HEK293 (cell line): ENCODE measurements around the gene FOXO3.

Experiments
- BCL11B ChIP-seq: fragments of 450-650 bp; formaldehyde crosslinking; IDR thresholded peaks from 2 replicates; pipeline ENCODE4 v1.5.1; 2016; ENCODE audit warnings: low read depth, missing biosample characterization, missing genetic modification characterization
- GFI1B ChIP-seq: fragments of 450-650 bp; formaldehyde crosslinking; IDR thresholded peaks from 2 replicates; pipeline ENCODE4 v1.5.1; 2016; ENCODE audit warnings: missing biosample characterization, missing genetic modification characterization
- HOXA7 ChIP-seq: sonication (generic); formaldehyde crosslinking; IDR thresholded peaks from 2 replicates; pipeline ENCODE4 v1.8.1; 2022; ENCODE audit warnings: missing genetic modification reagents, borderline replicate concordance
- SP2 ChIP-seq: fragments of 450-650 bp; formaldehyde crosslinking; IDR thresholded peaks from 2 replicates; pipeline ENCODE4 v1.5.1; 2016; ENCODE audit warnings: missing biosample characterization, missing genetic modification characterization
- TCF7L2 ChIP-seq: IDR thresholded peaks from 2 replicates; pipeline ENCODE4 v1.6.1; 2011; ENCODE audit warnings: low read depth, mild to moderate bottlenecking, inconsistent platforms, low read length, moderate library complexity, borderline replicate concordance
- ZFP3 ChIP-seq: fragments of 450-650 bp; formaldehyde crosslinking; IDR thresholded peaks from 2 replicates; pipeline ENCODE4 v1.5.1; 2016; ENCODE audit warnings: low read depth, missing biosample characterization, missing genetic modification characterization
- ZNF174 ChIP-seq: fragments of 450-650 bp; formaldehyde crosslinking; IDR thresholded peaks from 2 replicates; pipeline ENCODE4 v1.5.0; 2017; ENCODE audit warnings: missing biosample characterization, mild to moderate bottlenecking, missing genetic modification characterization
- ZNF19 ChIP-seq: fragments of 450-650 bp; formaldehyde crosslinking; IDR thresholded peaks from 2 replicates; pipeline ENCODE4; 2016; ENCODE audit warnings: missing biosample characterization, missing genetic modification characterization, low read depth
- ZNF561 ChIP-seq: fragments of 450-650 bp; IDR thresholded peaks from 2 replicates; pipeline ENCODE4 v1.5.1; 2018; ENCODE audit warnings: missing biosample characterization, missing genetic modification characterization, borderline replicate concordance
- ZNF747 ChIP-seq: fragments of 450-650 bp; formaldehyde crosslinking; IDR thresholded peaks from 2 replicates; pipeline ENCODE4 v1.5.1; 2016; ENCODE audit warnings: missing biosample characterization, missing genetic modification characterization
- ZNF792 ChIP-seq: fragments of 450-650 bp; formaldehyde crosslinking; IDR thresholded peaks from 2 replicates; pipeline ENCODE4 v1.5.1; 2016; ENCODE audit warnings: missing biosample characterization, missing genetic modification characterization
- TF ChIP-seq, protein P1 (sequence below): fragments of 450-650 bp; formaldehyde crosslinking; IDR thresholded peaks from 2 replicates; pipeline ENCODE4 v1.5.1; 2016; ENCODE audit warnings: missing biosample characterization, missing genetic modification characterization
- TF ChIP-seq, protein P2 (sequence below): fragments of 450-650 bp; formaldehyde crosslinking; IDR thresholded peaks from 2 replicates; pipeline ENCODE4 v1.5.1; 2016; ENCODE audit warnings: missing biosample characterization, missing genetic modification characterization

DNA sequence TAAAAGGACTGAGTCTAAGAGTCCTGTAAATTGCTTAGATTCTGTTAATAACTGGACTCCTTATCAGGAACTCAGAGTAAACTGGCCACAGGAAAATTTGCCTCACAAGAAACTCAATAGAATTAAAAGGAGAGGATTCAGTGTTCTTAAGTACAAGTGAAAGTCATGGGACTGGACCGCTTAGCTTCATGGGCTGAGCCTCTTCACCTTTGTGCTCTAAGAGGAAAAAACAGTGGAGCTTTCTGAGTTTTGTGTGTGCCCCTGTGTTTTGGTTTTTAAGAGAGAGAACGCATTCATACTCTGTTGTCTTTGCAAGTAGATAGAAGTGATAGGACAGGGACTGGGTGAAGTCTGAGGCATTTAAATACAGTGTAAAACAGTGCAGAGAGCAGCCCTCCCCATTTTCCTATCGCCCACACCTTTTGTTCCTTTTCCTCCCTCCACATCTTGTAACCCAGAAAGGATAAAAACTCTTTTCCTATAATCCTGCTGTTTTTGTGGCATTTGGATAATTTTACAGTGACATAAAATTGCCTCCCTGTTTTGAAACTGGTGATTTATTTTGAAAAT, 49.6 kb downstream of the FOXO3 start:
- TF ChIP-seq ZNF19 (tag by site-specific recombination) (no peak), TCF7L2 (no peak), GFI1B (tag by site-specific recombination) (no peak), SP2 (tag by site-specific recombination) (no peak), ZNF792 (tag by site-specific recombination) (no peak), ZNF174 (tag by site-specific recombination) (no peak), ZFP3 (no peak), BCL11B (tag by site-specific recombination) (no peak), ZNF747 (tag by site-specific recombination) (no peak), ZNF561 (no peak), HOXA7 (CRISPR knock-in tag) (no peak)
- TF ChIP-seq, protein P1, sequence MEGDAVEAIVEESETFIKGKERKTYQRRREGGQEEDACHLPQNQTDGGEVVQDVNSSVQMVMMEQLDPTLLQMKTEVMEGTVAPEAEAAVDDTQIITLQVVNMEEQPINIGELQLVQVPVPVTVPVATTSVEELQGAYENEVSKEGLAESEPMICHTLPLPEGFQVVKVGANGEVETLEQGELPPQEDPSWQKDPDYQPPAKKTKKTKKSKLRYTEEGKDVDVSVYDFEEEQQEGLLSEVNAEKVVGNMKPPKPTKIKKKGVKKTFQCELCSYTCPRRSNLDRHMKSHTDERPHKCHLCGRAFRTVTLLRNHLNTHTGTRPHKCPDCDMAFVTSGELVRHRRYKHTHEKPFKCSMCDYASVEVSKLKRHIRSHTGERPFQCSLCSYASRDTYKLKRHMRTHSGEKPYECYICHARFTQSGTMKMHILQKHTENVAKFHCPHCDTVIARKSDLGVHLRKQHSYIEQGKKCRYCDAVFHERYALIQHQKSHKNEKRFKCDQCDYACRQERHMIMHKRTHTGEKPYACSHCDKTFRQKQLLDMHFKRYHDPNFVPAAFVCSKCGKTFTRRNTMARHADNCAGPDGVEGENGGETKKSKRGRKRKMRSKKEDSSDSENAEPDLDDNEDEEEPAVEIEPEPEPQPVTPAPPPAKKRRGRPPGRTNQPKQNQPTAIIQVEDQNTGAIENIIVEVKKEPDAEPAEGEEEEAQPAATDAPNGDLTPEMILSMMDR: no peak
- TF ChIP-seq, protein P2, sequence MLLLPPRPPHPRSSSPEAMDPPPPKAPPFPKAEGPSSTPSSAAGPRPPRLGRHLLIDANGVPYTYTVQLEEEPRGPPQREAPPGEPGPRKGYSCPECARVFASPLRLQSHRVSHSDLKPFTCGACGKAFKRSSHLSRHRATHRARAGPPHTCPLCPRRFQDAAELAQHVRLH (tag by site-specific recombination): no peak
